ENCODE results near the gene TACC2. TPM values are rescaled to one million over a fixed set of nuclear protein-coding genes. Genes with fewer than 3 reads are reported as not detected.

Gene TACC2
- total and polyA plus RNA-seq, 8 donors: 29.0 to 102 (median 52.9) TPM

DNA sequence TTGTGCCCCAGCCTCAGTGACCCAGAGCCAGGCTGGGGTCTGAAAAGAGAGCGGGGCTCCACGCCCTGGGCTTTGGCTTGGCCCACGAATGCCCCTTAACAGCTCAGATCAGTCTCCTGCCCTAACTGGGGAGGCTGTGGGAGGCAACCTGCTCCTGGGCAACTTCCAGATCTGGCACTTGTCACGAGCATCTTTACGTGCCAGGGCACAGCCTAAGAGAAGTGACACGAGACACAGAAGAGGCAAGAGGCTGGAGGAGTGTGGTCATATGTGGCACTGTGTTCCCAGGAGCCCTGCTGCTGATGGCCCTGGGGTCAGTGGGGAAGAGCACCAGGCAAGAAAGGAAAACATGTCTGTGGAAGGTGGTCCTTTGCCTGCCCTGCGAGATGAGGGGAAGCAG lies 184.4 kb downstream of the TACC2 start:
- TF ChIP-seq EP300 (IDR thresholded peaks at IDR 0.05) (no peak), POLR2AphosphoS5 (IDR thresholded peaks at IDR 0.05) (no peak), POLR2A (IDR thresholded peaks at IDR 0.05) (no peak)
- TF ChIP-seq, protein P1, sequence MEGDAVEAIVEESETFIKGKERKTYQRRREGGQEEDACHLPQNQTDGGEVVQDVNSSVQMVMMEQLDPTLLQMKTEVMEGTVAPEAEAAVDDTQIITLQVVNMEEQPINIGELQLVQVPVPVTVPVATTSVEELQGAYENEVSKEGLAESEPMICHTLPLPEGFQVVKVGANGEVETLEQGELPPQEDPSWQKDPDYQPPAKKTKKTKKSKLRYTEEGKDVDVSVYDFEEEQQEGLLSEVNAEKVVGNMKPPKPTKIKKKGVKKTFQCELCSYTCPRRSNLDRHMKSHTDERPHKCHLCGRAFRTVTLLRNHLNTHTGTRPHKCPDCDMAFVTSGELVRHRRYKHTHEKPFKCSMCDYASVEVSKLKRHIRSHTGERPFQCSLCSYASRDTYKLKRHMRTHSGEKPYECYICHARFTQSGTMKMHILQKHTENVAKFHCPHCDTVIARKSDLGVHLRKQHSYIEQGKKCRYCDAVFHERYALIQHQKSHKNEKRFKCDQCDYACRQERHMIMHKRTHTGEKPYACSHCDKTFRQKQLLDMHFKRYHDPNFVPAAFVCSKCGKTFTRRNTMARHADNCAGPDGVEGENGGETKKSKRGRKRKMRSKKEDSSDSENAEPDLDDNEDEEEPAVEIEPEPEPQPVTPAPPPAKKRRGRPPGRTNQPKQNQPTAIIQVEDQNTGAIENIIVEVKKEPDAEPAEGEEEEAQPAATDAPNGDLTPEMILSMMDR (IDR thresholded peaks at IDR 0.05): no peak
- Histone ChIP-seq H3K27ac (peak overlapping the region in 1 of 5 donors; percentile 71), H3K4me3 (no peak overlapping the region), H3K4me1 (peaks cover 7 to 53% (median 28%) of the 10 kb centered on the region in 4 donors), H3K9me3 (no peaks in the 10 kb centered on the region), H3K27me3 (no peaks in the 10 kb centered on the region), H3K36me3 (peaks cover 0 to 4% (median 0%) of the 10 kb centered on the region in 4 donors)
- intact Hi-C loops (cut with DNase I; ENCODE audit: low total_unique reads): no loop called here
- 76 to 79% (median 77%) methylated on average over 5 to 7 of the region's 7 CpGs for WGBS, 5 donors
- DNase-seq: no peak

DNA sequence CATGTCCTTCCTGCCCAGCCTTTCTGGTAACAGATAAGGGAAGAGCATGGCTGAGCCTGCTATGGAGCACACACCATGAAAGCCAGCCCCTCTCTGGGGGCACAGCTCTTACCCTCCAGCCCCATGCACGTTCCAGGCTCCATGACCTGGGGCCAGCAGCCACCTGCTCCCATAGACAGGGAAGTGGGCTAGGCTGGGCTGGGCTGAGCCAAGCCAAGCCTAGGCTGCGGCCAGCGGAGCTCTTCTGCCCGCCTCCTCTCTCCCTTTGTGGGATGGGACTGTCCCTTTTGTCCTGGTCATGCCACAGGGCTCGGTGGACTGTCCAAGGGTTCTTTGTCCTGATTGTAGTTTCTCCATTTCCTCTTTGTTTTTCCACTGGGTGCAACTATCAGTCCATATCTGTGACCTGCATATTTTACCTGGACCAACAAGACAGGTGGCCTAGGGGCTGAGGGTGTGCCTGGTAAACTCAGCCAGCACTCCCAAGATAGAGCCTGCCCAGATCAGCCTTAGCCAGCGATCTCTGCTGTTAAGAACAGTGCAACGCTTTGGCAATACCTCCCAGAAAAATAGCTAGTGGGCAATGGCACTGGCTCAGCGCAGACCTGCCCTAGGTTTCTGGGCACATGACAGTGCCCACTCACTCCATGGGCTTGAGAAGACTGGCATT lies 184.9 kb downstream of the TACC2 start:
- peaks cover 7 to 50% (median 28%) of the 10 kb centered on the region in 4 donors for H3K4me1 ChIP-seq
- H3K27me3 ChIP-seq: no peaks in the 10 kb centered on the region
- intact Hi-C loops (cut with DNase I; ENCODE audit: low total_unique reads): no loop called here
- peak overlapping the region in 1 of 5 donors; percentile 71 for H3K27ac ChIP-seq
- TF ChIP-seq POLR2AphosphoS5 (IDR thresholded peaks at IDR 0.05) (no peak), POLR2A (IDR thresholded peaks at IDR 0.05) (no peak), EP300 (IDR thresholded peaks at IDR 0.05) (no peak)
- TF ChIP-seq, protein P1 (IDR thresholded peaks at IDR 0.05): no peak
- no peaks in the 10 kb centered on the region for H3K9me3 ChIP-seq
- no peak overlapping the region for H3K4me3 ChIP-seq
- DNase-seq: no peak
- WGBS, 5 donors: 48 to 72% (median 59%) methylated on average over 8 of the region's 8 CpGs
- H3K36me3 ChIP-seq: no peaks in the 10 kb centered on the region

DNA sequence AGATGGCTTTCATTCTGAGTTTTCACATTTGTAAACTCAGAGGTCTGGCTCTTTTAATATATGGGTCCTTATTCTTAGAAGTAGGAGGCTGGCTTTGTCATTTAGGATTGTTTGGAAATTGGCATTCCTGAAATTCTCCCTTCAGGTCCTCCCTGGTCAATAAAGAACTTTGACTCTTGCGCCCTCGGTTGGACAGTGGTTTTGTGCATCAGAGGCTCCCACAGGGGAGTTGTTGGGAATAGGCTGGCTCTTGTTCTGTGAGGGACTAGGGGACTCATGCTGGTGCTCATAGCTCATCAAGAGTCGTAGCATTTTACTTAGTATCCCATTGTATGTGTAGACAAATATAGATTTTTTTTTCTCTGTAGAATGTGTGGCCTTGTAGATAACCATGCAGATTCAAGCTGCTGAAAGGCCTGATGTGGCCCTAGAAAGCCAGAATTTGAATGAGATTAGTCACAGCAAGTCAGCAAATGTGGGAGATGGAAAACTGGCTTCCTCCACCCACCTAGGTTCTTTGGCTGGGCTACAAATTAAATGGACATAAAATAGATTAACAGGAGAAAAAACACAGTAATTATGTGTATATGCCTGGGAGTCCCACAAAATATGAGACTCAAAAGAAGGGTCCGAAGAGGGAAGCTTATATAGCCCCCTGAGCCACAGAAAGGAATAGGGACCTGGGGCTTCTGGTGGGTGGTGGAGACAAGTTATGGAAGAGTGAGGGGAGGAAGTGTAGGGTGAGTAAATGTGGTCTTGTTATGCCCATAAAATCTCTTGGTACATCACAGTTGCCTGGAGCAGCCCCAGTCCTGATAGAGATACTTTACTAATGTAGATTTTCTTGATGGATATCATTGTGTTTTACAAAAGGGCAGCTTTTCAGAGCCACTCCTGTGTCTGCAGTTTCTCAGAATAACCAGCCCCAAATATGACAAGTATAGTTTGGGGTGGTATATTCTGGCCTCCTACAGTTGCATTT lies 187.6 kb downstream of the TACC2 start:
- H3K4me1 ChIP-seq: peaks cover 11 to 48% (median 25%) of the 10 kb centered on the region in 4 donors
- no peaks in the 10 kb centered on the region for H3K9me3 ChIP-seq
- DNase-seq: no peak
- 77 to 88% (median 81%) methylated on average over 4 of the region's 4 CpGs for WGBS, 5 donors
- H3K36me3 ChIP-seq: no peaks in the 10 kb centered on the region
- H3K27me3 ChIP-seq: no peaks in the 10 kb centered on the region
- TF ChIP-seq POLR2AphosphoS5 (IDR thresholded peaks at IDR 0.05) (no peak), POLR2A (IDR thresholded peaks at IDR 0.05) (no peak), EP300 (IDR thresholded peaks at IDR 0.05) (no peak)
- TF ChIP-seq, protein P1 (IDR thresholded peaks at IDR 0.05): no peak
- no peak overlapping the region for H3K4me3 ChIP-seq
- H3K27ac ChIP-seq: no peak overlapping the region
- intact Hi-C loops (cut with DNase I; ENCODE audit: low total_unique reads): no loop called here

DNA sequence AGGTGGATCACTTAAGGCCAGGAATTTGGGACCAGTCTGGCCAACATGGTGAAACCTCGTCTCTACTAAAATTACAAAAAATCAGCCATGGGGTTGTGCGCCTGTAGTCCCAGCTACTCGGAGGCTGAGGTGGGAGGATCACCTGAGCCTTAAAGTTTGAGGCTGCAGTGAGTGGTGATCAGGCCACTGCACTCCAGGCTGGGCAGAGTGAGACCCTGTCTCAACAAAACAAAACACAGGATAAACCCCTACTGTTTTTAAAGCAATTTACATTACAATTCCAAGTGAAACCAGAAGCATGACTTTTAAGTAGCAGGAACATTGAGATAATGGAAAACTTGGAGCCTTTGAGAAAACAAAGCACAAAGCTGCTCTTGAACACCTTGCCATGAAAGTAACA lies 189.7 kb downstream of the TACC2 start:
- no peaks in the 10 kb centered on the region for H3K36me3 ChIP-seq
- H3K4me1 ChIP-seq: peaks cover 11 to 47% (median 30%) of the 10 kb centered on the region in 4 donors
- WGBS, 5 donors: 90 to 99% (median 94%) methylated on average over 3 of the region's 3 CpGs

More for the DNA sequence above, 189.7 kb downstream of the TACC2 start:
- Histone ChIP-seq H3K4me3 (no peak overlapping the region), H3K9me3 (no peaks in the 10 kb centered on the region), H3K27me3 (no peaks in the 10 kb centered on the region), H3K27ac (no peak overlapping the region)
- TF ChIP-seq EP300 (IDR thresholded peaks at IDR 0.05) (no peak), POLR2A (IDR thresholded peaks at IDR 0.05) (no peak), POLR2AphosphoS5 (IDR thresholded peaks at IDR 0.05) (no peak)
- TF ChIP-seq, protein P1 (IDR thresholded peaks at IDR 0.05): no peak
- no peak for DNase-seq
- intact Hi-C loops (cut with DNase I; ENCODE audit: low total_unique reads): no loop called here
